Thyroid gland (tissue), 4 donors: ENCODE measurements around the gene ENDOU. TPM values are rescaled to one million over a fixed set of nuclear protein-coding genes. Genes with fewer than 3 reads are reported as not detected.

Experiments
- DNase-seq, 2 donors: peaks; one replicate each; pipeline ENCODE4 v3.0.0-alpha.2; 2019
- H3K27ac ChIP-seq, 3 donors: fragments of 200-600 bp; sonication (generic); 1 replicate in 2 of 3; 2 replicates in 1 of 3; pipeline ENCODE4 v1.5.1; 2016 to 2019; ENCODE audit warnings: mild to moderate bottlenecking in 1 of 3, moderate library complexity in 1 of 3
- H3K27me3 ChIP-seq: fragments of 200-600 bp; sonication (generic); one replicate; pipeline ENCODE4 v1.5.1; 2019
- H3K36me3 ChIP-seq, 2 donors: fragments of 200-600 bp; sonication (generic); one replicate each; pipeline ENCODE4 v1.5.1; 2016 to 2019
- H3K4me1 ChIP-seq, 2 donors: fragments of 200-600 bp; sonication (generic); one replicate each; pipeline ENCODE4 v1.5.1; 2017 to 2019
- H3K4me3 ChIP-seq, 3 donors: fragments of 200-600 bp; sonication (generic); replicated peaks in 1 of 3; 1 replicate in 2 of 3; 2 replicates in 1 of 3; pipeline ENCODE4 v1.5.1; 2016; ENCODE audit warnings: mild to moderate bottlenecking in 1 of 3
- H3K9me3 ChIP-seq: fragments of 200-600 bp; sonication (generic); one replicate; pipeline ENCODE4 v1.5.1; 2017
- CTCF ChIP-seq, 6 experiments: fragments of 200-600 bp in 3 of 6; fragments of 450-650 bp in 3 of 6; sonication (generic) in 3 of 6; IDR thresholded peaks; one replicate each; pipeline ENCODE4 v1.5.1; 2016 to 2019; ENCODE audit warnings: antibody characterized with exemption in 6 of 6, mild to moderate bottlenecking in 2 of 6, inconsistent platforms in 1 of 6, moderate library complexity in 1 of 6
- POLR2A ChIP-seq, 2 donors: fragments of 450-650 bp; IDR thresholded peaks; one replicate each; pipeline ENCODE4 v1.6.1; 2017; ENCODE audit warnings: antibody characterized with exemption in 2 of 2, mild to moderate bottlenecking in 2 of 2, moderate library complexity in 1 of 2
- whole genome bisulfite sequencing, 2 donors: methylation state at CpG; one replicate each; pipeline ENCODE4 v1.1.5; 2017; 5-methylcytosine and 5-hydroxymethylcytosine counted together
- intact Hi-C: fragments of 100-400 bp; cut with DNase I; formaldehyde crosslinking; loops from one replicate; pipeline ENCODE4 v1.15.1; 2023
- total RNA-seq, 4 donors: library from RNA; depleted of rRNA; stranded (reverse); fragments of >200 nt; gene quantifications; one replicate each; pipeline ENCODE4 v1.2.3, GENCODE V29; 2016

ENDOU gene
- total RNA-seq, 4 donors from 2014 or later = 0.11 to 1.9 (median 1.2) TPM

GRCh38 chr12:47757364-47757839, 32.1 kb upstream of the ENDOU start:
- intact Hi-C loops = no loop called here
- 3 to 34% methylated on average over 5 to 7 of the region's 7 CpGs for WGBS, 2 donors

GRCh38 chr12:47755655-47756562, 30.6 kb upstream of the ENDOU start:
- Histone ChIP-seq H3K4me1 (peaks cover 75 to 81% of the 10 kb centered on the region in 2 donors), H3K4me3 (peak overlapping the region in 1 of 3 donors; percentile 43), H3K27ac (peak overlapping the region; percentile 91 to 95 (median 94)), H3K27me3 (no peaks in the 10 kb centered on the region), H3K36me3 (peaks cover 1 to 9% of the 10 kb centered on the region in 2 donors), H3K9me3 (no peaks in the 10 kb centered on the region)
- TF ChIP-seq CTCF (IDR thresholded peaks at IDR 0.05) (no peak), POLR2A (IDR thresholded peaks at IDR 0.05) (peak in 1 of 2 donors; percentile 6)
- intact Hi-C loops = no loop called here
- DNase-seq = peak; percentile 70 to 75
- 36 to 44% methylated on average over 11 to 12 of the region's 12 CpGs for WGBS, 2 donors

More at GRCh38 chr12:47757364-47757839, 32.1 kb upstream of the ENDOU start:
- Histone ChIP-seq H3K4me1 (peaks cover 74 to 88% of the 10 kb centered on the region in 2 donors), H3K36me3 (no peaks in the 10 kb centered on the region), H3K9me3 (no peaks in the 10 kb centered on the region), H3K27ac (peak overlapping the region; percentile 91 to 95 (median 94)), H3K27me3 (no peaks in the 10 kb centered on the region), H3K4me3 (peak overlapping the region; percentile 37 to 82 (median 43))
- TF ChIP-seq CTCF (IDR thresholded peaks at IDR 0.05) (no peak), POLR2A (IDR thresholded peaks at IDR 0.05) (peak; percentile 9 to 39)
- DNase-seq = peak; percentile 87 to 88

- intact Hi-C loops = no loop called here
- H3K4me3 ChIP-seq = no peak overlapping the region
- H3K4me1 ChIP-seq = peaks cover 71 to 73% of the 10 kb centered on the region in 2 donors
- DNase-seq = peak; percentile 88 to 91
- no peaks in the 10 kb centered on the region for H3K27me3 ChIP-seq
- no peaks in the 10 kb centered on the region for H3K9me3 ChIP-seq
- H3K27ac ChIP-seq = peak overlapping the region; percentile 91 to 95 (median 94)
- TF ChIP-seq CTCF (IDR thresholded peaks at IDR 0.05) (no peak), POLR2A (IDR thresholded peaks at IDR 0.05) (peak in 1 of 2 donors; percentile 28)
- H3K36me3 ChIP-seq = peaks cover 11 to 19% of the 10 kb centered on the region in 2 donors
- 33 to 36% methylated on average over 3 of the region's 3 CpGs for WGBS, 2 donors
These were observed 29.6 kb upstream of the ENDOU start for GRCh38 chr12:47754881-47755280.

GRCh38 chr12:47754126-47754525, 28.8 kb upstream of the ENDOU start:
- TF ChIP-seq CTCF (IDR thresholded peaks at IDR 0.05) (no peak), POLR2A (IDR thresholded peaks at IDR 0.05) (no peak)
- no peaks in the 10 kb centered on the region for H3K27me3 ChIP-seq
- H3K4me1 ChIP-seq = peaks cover 63 to 65% of the 10 kb centered on the region in 2 donors
- no peaks in the 10 kb centered on the region for H3K9me3 ChIP-seq
- no peak overlapping the region for H3K4me3 ChIP-seq
- H3K27ac ChIP-seq = peak overlapping the region; percentile 40 to 95 (median 94)
- peaks cover 19 to 27% of the 10 kb centered on the region in 2 donors for H3K36me3 ChIP-seq
- no peak for DNase-seq
- intact Hi-C loops = no loop called here
- 73% methylated on average over 4 of the region's 4 CpGs for WGBS, 2 donors
